IMR-90 (cell line): ENCODE results near the gene ARL2. TPM values are rescaled to one million over a fixed set of nuclear protein-coding genes. Genes with fewer than 3 reads are reported as not detected.

Experiments
- ATAC-seq: fragments of 200-7000 bp; cut with Tn5 transposase; 2 replicates; pipeline ENCODE4 v1.9.1; 2020; ENCODE audit warnings: low read depth, mild to moderate bottlenecking, moderate library complexity
- BruUV-seq: library from RNA; stranded (reverse); fragments of 400-500 nt; replicated peaks from 2 replicates; lab custom pipeline; 2021; lab: Mats Ljungman, UMichigan
- CTCF ChIA-PET: fragments of 300-600 bp; formaldehyde crosslinking; extraction: SDS; loops from one replicate; lab custom pipeline; 2021; ENCODE audit warnings: antibody characterized with exemption; lab: Yijun Ruan, JAX
- POLR2A ChIA-PET: fragments of 300-600 bp; sonication (Branson Sonifier 250); formaldehyde crosslinking; loops from one replicate; lab custom pipeline; 2022; ENCODE audit warnings: antibody characterized with exemption; ENCODE audit not compliant: unreplicated experiment; lab: Charles Lee
- DNase-seq: peaks from one replicate; pipeline ENCODE4 v3.0.0; 2013
- H2AFZ ChIP-seq: replicated peaks from 2 replicates; pipeline ENCODE3; 2013; ENCODE audit warnings: low read length, mild to moderate bottlenecking; ENCODE audit not compliant: poor library complexity
- H2AK5ac ChIP-seq: 2 replicates; pipeline ENCODE4 v1.6.1; 2013; ENCODE audit warnings: low read depth, low read length, inconsistent platforms
- H2AK9ac ChIP-seq: replicated peaks from 2 replicates; pipeline ENCODE3; 2013; ENCODE audit warnings: mild to moderate bottlenecking, low read depth, low read length, moderate library complexity; ENCODE audit not compliant: poor library complexity
- H2BK120ac ChIP-seq: 2 replicates; pipeline ENCODE4 v1.6.1; 2013; ENCODE audit warnings: low read depth, low read length, inconsistent platforms
- H2BK15ac ChIP-seq: 3 replicates; pipeline ENCODE4 v1.6.1; 2013; ENCODE audit warnings: low read depth, low read length, inconsistent platforms
- H2BK20ac ChIP-seq: 2 replicates; pipeline ENCODE4 v1.6.1; 2013; ENCODE audit warnings: low read depth, mild to moderate bottlenecking, inconsistent platforms, low read length, moderate library complexity
- H2BK5ac ChIP-seq: 2 replicates; pipeline ENCODE4 v1.6.1; 2013; ENCODE audit warnings: mild to moderate bottlenecking, low read depth, low read length, inconsistent platforms; ENCODE audit not compliant: poor library complexity, severe bottlenecking
- H3K14ac ChIP-seq: replicated peaks from 2 replicates; pipeline ENCODE4 v1.6.1; 2013; ENCODE audit warnings: low read depth, low read length, inconsistent platforms
- H3K18ac ChIP-seq: 2 replicates; pipeline ENCODE4 v1.6.1; 2013; ENCODE audit warnings: low read depth, low read length, control low read depth
- H3K23ac ChIP-seq: 2 replicates; pipeline ENCODE4 v1.6.1; 2013; ENCODE audit warnings: low read depth, low read length, inconsistent platforms
- H3K27ac ChIP-seq: 2 replicates; pipeline ENCODE4 v1.5.1; 2013; ENCODE audit warnings: mild to moderate bottlenecking, control low read depth, low read length; ENCODE audit not compliant: insufficient read depth
- H3K27me3 ChIP-seq: 2 replicates; pipeline ENCODE4 v1.6.1; 2013; ENCODE audit warnings: low read length; ENCODE audit not compliant: control insufficient read depth, insufficient read depth
- H3K36me3 ChIP-seq: 2 replicates; pipeline ENCODE4 v1.6.1; 2013; ENCODE audit warnings: low read length, mixed read lengths; ENCODE audit not compliant: control insufficient read depth, insufficient read depth
- H3K4ac ChIP-seq: 2 replicates; pipeline ENCODE4 v1.6.1; 2013; ENCODE audit warnings: low read depth, low read length, inconsistent platforms
- H3K4me1 ChIP-seq: 2 replicates; pipeline ENCODE4 v1.6.1; 2013; ENCODE audit warnings: low read length, mixed read lengths; ENCODE audit not compliant: control insufficient read depth, insufficient read depth
- H3K4me2 ChIP-seq: 2 replicates; pipeline ENCODE4 v1.6.1; 2013; ENCODE audit warnings: low read depth, mild to moderate bottlenecking, control low read depth, low read length, moderate library complexity
- H3K4me3 ChIP-seq: 2 replicates; pipeline ENCODE4 v1.5.1; 2013; ENCODE audit warnings: low read depth, mild to moderate bottlenecking, control low read depth, low read length, moderate library complexity; ENCODE audit not compliant: insufficient read depth
- H3K56ac ChIP-seq: 2 replicates; pipeline ENCODE4 v1.6.1; 2013; ENCODE audit warnings: low read length, inconsistent platforms; ENCODE audit not compliant: insufficient read depth; ENCODE audit errors: extremely low read depth
- H3K79me1 ChIP-seq, 2 experiments: 2 replicates each; pipeline ENCODE4 v1.6.1; 2013; ENCODE audit warnings: low read length in 2 of 2, inconsistent platforms in 1 of 2, low read depth in 1 of 2
- H3K9ac ChIP-seq: 2 replicates; pipeline ENCODE4 v1.6.1; 2013; ENCODE audit warnings: low read depth, low read length, control low read depth
- H3K9me1 ChIP-seq: 2 replicates; pipeline ENCODE4 v1.6.1; 2013; ENCODE audit warnings: low read length, inconsistent platforms; ENCODE audit not compliant: insufficient read depth
- H3K9me3 ChIP-seq: 2 replicates; pipeline ENCODE4 v1.6.1; 2013; ENCODE audit warnings: low read length; ENCODE audit not compliant: control insufficient read depth, insufficient read depth
- H4K20me1 ChIP-seq: 2 replicates; pipeline ENCODE4 v1.6.1; 2013; ENCODE audit warnings: low read length, inconsistent platforms; ENCODE audit not compliant: insufficient read depth
- H4K5ac ChIP-seq: 2 replicates; pipeline ENCODE4 v1.6.1; 2013; ENCODE audit warnings: mild to moderate bottlenecking, low read depth, low read length, control low read depth
- H4K8ac ChIP-seq, 2 experiments: 2 replicates each; pipeline ENCODE4 v1.6.1; 2013; ENCODE audit warnings: low read depth in 2 of 2, low read length in 2 of 2, control low read depth in 1 of 2, inconsistent platforms in 1 of 2
- H4K91ac ChIP-seq: 2 replicates; pipeline ENCODE4 v1.6.1; 2013; ENCODE audit warnings: low read depth, low read length, inconsistent platforms; ENCODE audit not compliant: insufficient read depth
- BHLHE40 ChIP-seq: fragments of 150-350 bp; IDR thresholded peaks from 2 replicates; pipeline ENCODE4 v1.6.1; 2016; ENCODE audit warnings: mild to moderate bottlenecking, low read depth, low read length
- FOS ChIP-seq: fragments of 150-350 bp; IDR thresholded peaks from 2 replicates; pipeline ENCODE4 v1.6.1; 2016; ENCODE audit warnings: low read depth, low read length
- NFE2L2 ChIP-seq: fragments of 150-350 bp; IDR thresholded peaks from 2 replicates; pipeline ENCODE4 v1.6.1; 2016; ENCODE audit warnings: low read depth, mild to moderate bottlenecking, low read length
- RAD21 ChIP-seq: IDR thresholded peaks from 2 replicates; pipeline ENCODE4 v1.6.1; 2012; ENCODE audit warnings: low read length, improper control_type of control experiment
- RCOR1 ChIP-seq: IDR thresholded peaks from 2 replicates; pipeline ENCODE4 v1.6.1; 2012; ENCODE audit warnings: mild to moderate bottlenecking, low read length, improper control_type of control experiment; ENCODE audit not compliant: insufficient replicate concordance
- WGBS, 2 experiments: methylation state at CpG; one replicate each; pipeline versions ENCODE4 v1.1.5 to v1.1.7; 2013; ENCODE audit warnings: missing lambda C conversion rate in 2 of 2; ENCODE audit not compliant: insufficient read length in 1 of 2; ENCODE audit errors: extremely low coverage in 2 of 2; 5-methylcytosine and 5-hydroxymethylcytosine counted together
- dilution Hi-C: fragments of 300-500 bp; cut with HindIII; formaldehyde crosslinking; loops from one replicate; pipeline ENCODE4 v1.14.3; 2018; ENCODE audit warnings: low sequenced_read_pairs; ENCODE audit not compliant: unreplicated experiment
- in situ Hi-C: fragments of 300-500 bp; cut with MboI; formaldehyde crosslinking; loops from 3 replicates; pipeline ENCODE4 v1.14.3; 2019; ENCODE audit warnings: low sequenced_read_pairs, inconsistent platforms, mixed read lengths
- intact Hi-C: fragments of 100-400 bp; cut with micrococcal nuclease; formaldehyde crosslinking; loops from 2 replicates; pipeline ENCODE4 v1.10.0; 2022
- polyA plus RNA-seq, 3 experiments: library from polyadenylated mRNA; depleted of rRNA; stranded (reverse); fragments of >200 nt; gene quantifications; 2 replicates each; pipeline ENCODE4 v1.2.3, GENCODE V29; 2012; ENCODE audit warnings: low replicate concordance in 1 of 3
- total RNA-seq: library from RNA; depleted of rRNA; stranded (reverse); fragments of >200 nt; gene quantifications from 2 replicates; pipeline ENCODE4 v1.2.3, GENCODE V29; 2012

The ARL2 gene
- total and polyA plus RNA-seq, 2 of the 4 experiments (the other 2 are of a cell fraction), result 48.9 to 152 TPM

DNA sequence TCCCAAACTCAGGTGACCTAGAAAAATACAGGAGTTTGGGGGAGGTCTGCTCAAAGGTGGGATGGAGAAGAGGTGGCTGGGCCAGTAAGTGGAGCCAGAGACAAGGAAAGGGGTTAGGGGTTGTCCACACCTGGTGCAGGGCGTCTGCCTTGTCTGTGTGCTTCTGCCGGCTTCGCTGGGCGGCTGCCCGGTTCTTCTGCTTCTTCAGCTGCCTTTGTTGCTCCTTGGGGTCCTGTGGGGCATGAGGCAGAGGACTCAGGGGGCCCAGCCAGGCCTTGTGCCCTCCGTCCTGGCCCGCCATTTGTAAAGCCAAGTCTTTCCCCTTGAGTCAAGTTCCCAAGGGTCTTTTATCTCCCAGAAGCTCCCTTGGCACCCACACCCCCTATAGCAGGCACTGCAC is 19.6 kb upstream of the ARL2 start:
- intact Hi-C loops (no loop called here), in situ Hi-C loops (no loop called here), dilution Hi-C loops (no loop called here)
- H3K79me1 ChIP-seq, result no peaks in the 10 kb centered on the region
- BruUV-seq, result no TSS peak
- ChIA-PET POLR2A (no interaction called here), CTCF (no interaction called here)
- WGBS, 2 experiments, result 87% methylated on average over 3 of the region's 7 CpGs; no CpG with 5 or more reads in 1 of the 2 experiments
- no peak overlapping the region for H3K56ac ChIP-seq
- no peak overlapping the region for H2BK5ac ChIP-seq
- H2BK15ac ChIP-seq, result no peak overlapping the region
- TF ChIP-seq RCOR1 (no peak), RAD21 (no peak), BHLHE40 (no peak), NFE2L2 (no peak), FOS (no peak)
- H3K14ac ChIP-seq, result no peak overlapping the region
- no peak overlapping the region for H3K27ac ChIP-seq
- DNase-seq (no peak), ATAC-seq (no peak)
- H2AFZ ChIP-seq, result no peak overlapping the region
- H4K91ac ChIP-seq, result no peak overlapping the region
- H2AK5ac ChIP-seq, result no peak overlapping the region
- H3K36me3 ChIP-seq, result no peaks in the 10 kb centered on the region
- H4K5ac ChIP-seq, result no peak overlapping the region
- H3K9me1 ChIP-seq, result peaks cover 7% of the 10 kb centered on the region; the same call in 1 of the 2 replicates
- no peak overlapping the region for H3K23ac ChIP-seq
- no peaks in the 10 kb centered on the region for H3K27me3 ChIP-seq
- no peak overlapping the region for H2BK20ac ChIP-seq
- no peak overlapping the region for H3K4ac ChIP-seq
- H3K4me3 ChIP-seq, result no peak overlapping the region
- H3K18ac ChIP-seq, result no peak overlapping the region
- H3K4me2 ChIP-seq, result no peak overlapping the region
- no peak overlapping the region for H4K8ac ChIP-seq
- no peak overlapping the region for H2AK9ac ChIP-seq
- no peaks in the 10 kb centered on the region for H4K20me1 ChIP-seq
- no peaks in the 10 kb centered on the region for H3K9me3 ChIP-seq
- H2BK120ac ChIP-seq, result no peak overlapping the region
- 0 out of 2 replicates have a peak, but pooled peaks cover 4% of the 10 kb centered on the region for H3K4me1 ChIP-seq
- H3K9ac ChIP-seq, result no peak overlapping the region
